Activated CD4-positive, alpha-beta T cell treated with anti-CD3 and anti-CD28 coated beads for 36 hours (primary cell): ENCODE data around the gene P2RX3. TPM values are rescaled to one million over a fixed set of nuclear protein-coding genes. Genes with fewer than 3 reads are reported as not detected.
"Not testable (repeated sequence)": the region's sequence is repeated elsewhere in the genome, so short reads cannot be mapped to it uniquely, and the experiment has no call there.

Experiments used
- ATAC-seq: fragments of 200-7000 bp; cut with Tn5 transposase; one replicate; pipeline ENCODE4 v1.10.0; 2021; ENCODE audit warnings: mild to moderate bottlenecking, moderate library complexity
- CTCF ChIA-PET: fragments of 350-600 bp; sonication (Branson Sonifier 250); formaldehyde crosslinking; loops from one replicate; lab custom pipeline; 2021; ENCODE audit warnings: antibody characterized with exemption; lab: Charles Lee
- POLR2A ChIA-PET: fragments of 350-600 bp; sonication (Branson Sonifier 250); formaldehyde crosslinking; loops from one replicate; lab custom pipeline; 2021; ENCODE audit warnings: antibody characterized with exemption, inconsistent platforms; lab: Charles Lee
- DNase-seq: peaks from one replicate; pipeline ENCODE4 v3.0.0-alpha.2; 2020
- H3K27ac Mint-ChIP-seq: one replicate; pipeline ENCODE4 v1.8.0; 2021; ENCODE audit warnings: mixed read lengths
- H3K27me3 Mint-ChIP-seq: one replicate; pipeline ENCODE4 v1.8.0; 2021; ENCODE audit warnings: mixed read lengths
- H3K36me3 Mint-ChIP-seq: one replicate; pipeline ENCODE4 v1.8.0; 2021; ENCODE audit warnings: low read depth, mixed read lengths
- H3K4me1 Mint-ChIP-seq: one replicate; pipeline ENCODE4 v1.8.0; 2021; ENCODE audit warnings: mixed read lengths
- H3K4me3 Mint-ChIP-seq: one replicate; pipeline ENCODE4 v1.8.0; 2021; ENCODE audit warnings: mild to moderate bottlenecking, moderate library complexity, mixed read lengths
- H3K9me3 Mint-ChIP-seq: one replicate; pipeline ENCODE4 v1.8.0; 2021; ENCODE audit warnings: low read depth, mixed read lengths
- intact Hi-C, 2 experiments: fragments of 100-400 bp; cut with DNase I in 1 of 2; cut with micrococcal nuclease in 1 of 2; formaldehyde crosslinking; loops; one replicate each; pipeline versions ENCODE4 v1.14.2 to v1.15.1; 2022 to 2024; cut with DNase I, micrococcal nuclease
- total RNA-seq, 2 experiments: library from RNA; stranded (reverse); gene quantifications; one replicate each; pipeline ENCODE4 v1.2.3, GENCODE V29; 2021

P2RX3 gene
- total RNA-seq, result not detected

DNA sequence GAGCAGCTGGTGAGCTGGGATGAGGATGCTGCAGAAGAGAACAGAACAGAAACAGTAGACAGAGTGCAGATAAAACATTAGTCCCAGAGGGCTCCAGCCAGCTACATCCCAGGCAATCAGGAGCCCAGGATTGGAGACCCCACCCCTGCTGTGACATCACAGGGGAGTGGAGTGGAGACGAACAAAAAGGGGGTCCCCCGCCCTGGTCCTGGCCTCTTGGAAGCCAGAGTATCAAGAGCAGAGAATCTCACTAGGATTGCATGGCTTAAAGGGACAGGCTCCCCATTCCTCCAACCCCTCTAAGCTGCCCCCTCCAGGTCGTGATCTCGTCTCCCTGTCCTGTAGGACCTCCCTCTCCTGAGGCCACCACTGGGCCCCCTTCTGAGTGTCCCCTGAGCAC lies at the start of gene P2RX3:
TSS of gene P2RX3 (plus strand) at position 211 of the 400 bp plus-strand sequence. CDS start 199 bp downstream, outside the sequence.
- H3K27ac Mint-ChIP-seq, result no peak within 1 kb of the TSS
- no peaks in the 10 kb centered on the region for H3K27me3 Mint-ChIP-seq
- peaks cover 19% of the 10 kb centered on the region for H3K36me3 Mint-ChIP-seq
- POLR2A ChIA-PET, result interaction anchor here (1.4 kb wide), 1 partner anchor 14 kb away, joined by 4 read pairs; no protein-coding TSS in a partner anchor
- CTCF ChIA-PET, result interaction anchor here (0.8 to 3.2 kb wide), 7 partner anchors 8 to 156 kb away, joined by 3 to 12 read pairs (median 4); no protein-coding TSS in a partner anchor
- peaks cover 28% of the 10 kb centered on the region for H3K4me1 Mint-ChIP-seq
- intact Hi-C loops, result loop anchor here in 1 of 2 experiments (5.0 to 10.0 kb wide), 3 partner anchors 329 to 1237 kb away; partner anchors contain the start of genes LPXN, SELENOH, ZDHHC5 and ZFP91
- ATAC-seq (no peak), DNase-seq (no peak)
- no peaks in the 10 kb centered on the region for H3K9me3 Mint-ChIP-seq
- H3K4me3 Mint-ChIP-seq, result no peak within 1 kb of the TSS

DNA sequence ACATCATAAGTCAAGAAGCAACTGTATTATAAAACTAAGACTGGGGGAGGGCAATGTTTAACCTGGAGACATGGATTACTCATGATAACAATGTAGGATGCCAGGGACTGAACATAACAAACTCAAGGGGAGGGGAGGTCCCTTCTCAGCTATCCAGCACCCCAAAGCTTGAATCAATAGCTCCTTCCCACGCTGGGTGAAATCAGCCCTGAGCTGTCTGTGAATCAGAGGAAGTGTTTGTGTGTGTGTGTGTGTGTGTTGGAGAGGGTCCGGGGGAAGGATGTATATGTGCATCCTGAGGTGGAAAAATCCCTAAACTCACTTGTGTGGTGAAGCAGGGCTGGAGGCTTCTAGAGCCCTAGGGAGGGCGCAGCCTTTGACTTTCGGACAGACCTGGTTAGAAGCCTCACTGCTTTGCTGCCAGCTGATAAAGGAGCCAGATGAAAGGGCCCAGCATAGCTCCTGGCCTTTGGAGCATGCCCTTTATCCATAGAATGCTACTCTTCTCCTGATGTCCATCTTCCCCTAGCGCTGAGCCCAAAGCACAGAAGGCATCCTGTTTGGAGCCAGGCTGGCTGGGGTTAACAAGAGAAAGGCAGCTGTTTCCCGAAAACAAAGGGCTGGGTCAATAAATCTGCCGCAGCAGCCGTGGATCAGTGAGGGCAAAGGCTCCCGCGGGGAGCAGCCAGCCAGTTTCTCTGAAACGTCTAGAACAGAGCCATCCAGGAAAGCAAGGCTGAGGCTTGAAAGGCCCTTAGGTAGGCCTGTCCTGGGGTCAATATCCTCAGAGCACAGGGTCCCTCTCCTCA lies 49.2 kb upstream of the P2RX3 start:
- intact Hi-C loops, result loop anchor here in 1 of 2 experiments (10.0 kb wide), 1 partner anchor 56 kb away; no protein-coding TSS in a partner anchor
- Mint-ChIP-seq H3K4me1 (no peaks in the 10 kb centered on the region), H3K36me3 (no peaks in the 10 kb centered on the region), H3K27ac (no peak overlapping the region), H3K4me3 (no peak overlapping the region), H3K9me3 (no peaks in the 10 kb centered on the region), H3K27me3 (peaks cover 16% of the 10 kb centered on the region)
- DNase-seq, result peak; percentile 29
- peak; percentile 82 for ATAC-seq
- POLR2A ChIA-PET, result no interaction called here
- CTCF ChIA-PET, result no interaction called here

DNA sequence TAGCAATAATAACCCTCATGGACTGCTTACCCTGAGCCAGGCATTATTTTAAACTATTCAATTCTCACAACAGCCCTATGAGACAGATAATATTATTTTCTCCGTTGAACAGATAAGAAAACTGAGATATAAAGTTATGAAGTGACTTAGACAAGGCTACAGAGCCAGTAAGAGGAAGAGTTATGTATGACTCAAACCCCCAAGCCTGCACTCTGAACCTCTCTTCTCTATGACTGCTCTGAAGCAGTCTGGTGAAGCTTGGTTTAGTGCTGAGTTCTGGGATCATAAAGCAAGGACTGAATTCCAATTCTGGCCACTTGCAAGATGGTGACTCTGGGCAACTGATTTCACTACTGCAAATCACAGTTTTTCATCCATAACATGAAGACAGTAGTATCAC lies 47.9 kb upstream of the P2RX3 start:
- intact Hi-C loops, result no loop called here
- Mint-ChIP-seq H3K4me3 (no peak overlapping the region), H3K9me3 (no peaks in the 10 kb centered on the region), H3K4me1 (no peaks in the 10 kb centered on the region), H3K27ac (no peak overlapping the region), H3K36me3 (no peaks in the 10 kb centered on the region), H3K27me3 (peaks cover 16% of the 10 kb centered on the region)
- ATAC-seq, result peak; percentile 53
- ChIA-PET POLR2A (no interaction called here), CTCF (no interaction called here)
- DNase-seq, result no peak

DNA sequence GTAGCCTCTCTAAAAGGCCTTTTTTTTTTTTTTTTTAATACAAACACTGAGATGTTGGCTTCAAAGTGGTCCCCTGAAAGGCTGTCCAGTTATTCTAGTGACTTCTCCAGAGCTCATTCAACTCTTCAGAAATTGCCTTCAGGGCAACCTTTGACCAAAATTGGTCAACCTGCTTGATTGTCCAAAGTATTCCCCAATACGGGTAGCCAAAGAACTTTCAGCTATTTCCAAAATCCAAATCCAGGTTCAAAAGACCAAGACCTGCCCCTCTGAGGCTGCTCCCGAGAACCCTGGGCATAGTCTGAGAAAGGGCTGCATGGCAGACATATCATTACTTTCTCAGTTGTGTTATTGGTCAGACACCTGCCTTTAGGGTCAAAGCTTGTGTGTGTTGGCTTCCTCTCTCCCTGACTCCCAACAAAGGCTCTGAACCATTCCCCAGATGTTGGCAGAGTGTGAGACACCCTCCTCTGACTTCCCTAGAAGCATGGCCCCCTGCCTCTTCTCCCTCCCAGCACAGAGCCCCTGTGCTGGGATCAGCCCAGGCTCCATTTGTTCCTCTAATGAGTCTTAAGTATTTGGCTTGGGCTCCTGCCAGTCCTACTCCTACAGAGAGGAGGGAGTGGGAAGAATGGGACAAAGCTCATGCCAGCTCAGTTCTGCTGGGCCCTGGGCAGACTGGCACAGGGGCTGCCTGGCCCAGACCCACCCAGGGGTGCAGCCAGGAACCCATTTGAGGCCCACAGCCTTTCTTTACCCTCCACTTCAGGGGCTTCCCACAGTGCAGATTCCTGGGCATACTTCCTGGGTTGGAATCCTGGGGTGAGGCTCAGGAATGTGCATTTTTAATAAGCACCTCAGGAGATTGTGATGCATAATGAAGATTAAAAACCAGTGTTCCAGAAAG lies 43.7 kb upstream of the P2RX3 start:
- ATAC-seq (no peak), DNase-seq (no peak)
- Mint-ChIP-seq H3K27me3 (peaks cover 7% of the 10 kb centered on the region), H3K27ac (no peak overlapping the region), H3K36me3 (peaks cover 18% of the 10 kb centered on the region), H3K4me3 (no peak overlapping the region), H3K9me3 (no peaks in the 10 kb centered on the region), H3K4me1 (no peaks in the 10 kb centered on the region)
- intact Hi-C loops, result no loop called here
- ChIA-PET POLR2A (no interaction called here), CTCF (interaction anchor here (1.0 kb wide), 1 partner anchor 45 kb away, joined by 5 read pairs; no protein-coding TSS in a partner anchor)

DNA sequence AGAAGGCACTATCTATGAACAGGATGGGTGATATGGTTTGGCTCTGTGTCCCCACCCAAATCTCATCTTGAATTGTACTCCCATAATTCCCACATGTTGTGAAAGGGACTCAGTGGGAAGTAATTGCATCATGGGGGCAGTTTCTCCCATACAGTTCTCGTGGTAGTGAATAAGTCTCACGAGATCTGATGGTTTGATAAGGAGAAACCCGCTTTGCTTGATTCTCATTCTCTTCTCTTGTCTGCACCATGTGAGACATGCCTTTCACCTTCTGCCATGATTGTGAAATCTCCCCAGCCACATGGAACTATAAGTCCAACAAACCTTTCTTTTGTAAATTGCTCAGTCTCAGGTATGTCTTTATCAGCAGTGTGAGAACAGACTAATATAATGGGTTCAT lies 41.9 kb upstream of the P2RX3 start:
- DNase-seq, POLR2A ChIA-PET, H3K4me3 Mint-ChIP-seq, ATAC-seq, H3K9me3 Mint-ChIP-seq, H3K27me3 Mint-ChIP-seq, H3K4me1 Mint-ChIP-seq, CTCF ChIA-PET, intact Hi-C loops, H3K27ac Mint-ChIP-seq: not testable (repeated sequence)
- peaks cover 35% of the 10 kb centered on the region for H3K36me3 Mint-ChIP-seq

DNA sequence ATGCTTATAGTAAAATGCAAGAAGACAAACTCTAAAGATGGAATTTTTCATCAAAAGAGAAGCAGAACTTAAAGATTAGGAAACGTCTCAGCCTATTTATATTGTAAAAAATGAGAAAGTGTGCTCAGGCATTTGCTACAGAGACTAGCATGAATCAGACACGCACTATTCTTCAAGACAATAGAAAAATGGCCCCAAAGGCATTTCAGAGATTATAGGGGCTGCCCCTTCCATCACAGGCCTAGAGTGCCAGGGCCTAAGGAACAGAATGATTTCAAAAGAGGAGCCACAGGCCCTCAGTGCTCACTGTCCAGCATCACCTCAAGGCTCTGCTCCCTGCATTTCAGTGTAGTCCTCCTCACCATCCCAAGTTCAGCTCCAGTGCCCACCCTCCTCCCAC lies 40.9 kb upstream of the P2RX3 start:
- Mint-ChIP-seq H3K4me1 (no peaks in the 10 kb centered on the region), H3K9me3 (no peaks in the 10 kb centered on the region), H3K4me3 (no peak overlapping the region), H3K27me3 (no peaks in the 10 kb centered on the region), H3K27ac (no peak overlapping the region), H3K36me3 (peaks cover 46% of the 10 kb centered on the region)
- no peak for ATAC-seq
- intact Hi-C loops, result no loop called here
- no peak for DNase-seq
- CTCF ChIA-PET, result no interaction called here
- POLR2A ChIA-PET, result no interaction called here

DNA sequence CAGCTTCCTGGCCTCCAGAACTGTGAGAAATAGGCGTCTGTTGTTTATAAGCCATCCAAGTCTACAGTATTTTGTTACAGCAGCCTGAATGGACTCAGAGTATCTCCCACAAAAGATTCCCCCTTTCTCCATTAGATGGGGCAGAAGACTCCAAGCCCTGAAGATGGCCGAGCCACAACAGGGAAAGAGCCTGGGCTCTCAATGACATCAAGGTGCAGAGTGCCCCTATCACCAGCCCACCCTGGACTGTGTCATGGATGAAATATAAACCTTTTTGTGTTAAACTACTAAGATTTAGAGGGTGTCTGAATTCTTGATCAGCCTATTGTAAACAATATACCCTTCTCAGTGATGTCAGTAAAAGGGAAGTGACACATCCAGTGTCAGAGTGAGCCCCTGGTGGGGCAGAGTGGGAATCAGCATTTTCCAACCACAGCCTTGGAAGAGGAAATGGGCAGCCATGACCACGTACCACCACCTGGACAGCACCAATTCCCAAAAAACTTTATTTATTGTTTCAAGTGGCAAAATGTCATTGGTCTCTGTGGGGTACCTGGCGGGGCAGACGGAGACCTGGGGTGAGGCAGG lies 38.9 kb upstream of the P2RX3 start:
- Mint-ChIP-seq H3K27me3 (no peaks in the 10 kb centered on the region), H3K36me3 (peaks cover 53% of the 10 kb centered on the region), H3K9me3 (no peaks in the 10 kb centered on the region), H3K4me1 (no peaks in the 10 kb centered on the region), H3K4me3 (no peak overlapping the region), H3K27ac (no peak overlapping the region)
- intact Hi-C loops, result no loop called here
- no peak for DNase-seq
- POLR2A ChIA-PET, result no interaction called here
- no peak for ATAC-seq
- CTCF ChIA-PET, result no interaction called here

DNA sequence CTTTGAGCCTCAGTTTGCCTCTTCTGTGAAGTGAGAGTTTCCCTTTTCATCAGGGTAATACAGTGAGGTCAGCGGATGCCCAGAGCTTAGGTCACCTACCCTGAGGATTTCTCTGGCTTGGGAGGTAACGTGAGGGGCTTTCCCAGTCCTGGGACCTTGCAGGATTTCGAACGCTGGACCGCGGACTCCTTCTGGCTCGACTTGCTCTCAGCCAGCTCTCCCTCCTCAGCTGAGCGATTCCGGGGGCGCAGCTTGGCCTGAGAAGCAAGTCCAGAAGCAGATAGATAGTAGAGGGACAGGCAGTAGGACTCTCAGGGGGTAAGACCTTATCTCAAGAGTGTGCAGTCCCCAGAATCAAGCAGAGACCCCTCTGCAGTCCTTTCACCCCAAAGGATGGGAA lies 37.4 kb upstream of the P2RX3 start:
- Mint-ChIP-seq H3K4me1 (no peaks in the 10 kb centered on the region), H3K27ac (no peak overlapping the region), H3K9me3 (no peaks in the 10 kb centered on the region), H3K27me3 (no peaks in the 10 kb centered on the region), H3K36me3 (peaks cover 53% of the 10 kb centered on the region), H3K4me3 (no peak overlapping the region)
- intact Hi-C loops, result no loop called here
- ChIA-PET POLR2A (no interaction called here), CTCF (no interaction called here)
- ATAC-seq (no peak), DNase-seq (no peak)

DNA sequence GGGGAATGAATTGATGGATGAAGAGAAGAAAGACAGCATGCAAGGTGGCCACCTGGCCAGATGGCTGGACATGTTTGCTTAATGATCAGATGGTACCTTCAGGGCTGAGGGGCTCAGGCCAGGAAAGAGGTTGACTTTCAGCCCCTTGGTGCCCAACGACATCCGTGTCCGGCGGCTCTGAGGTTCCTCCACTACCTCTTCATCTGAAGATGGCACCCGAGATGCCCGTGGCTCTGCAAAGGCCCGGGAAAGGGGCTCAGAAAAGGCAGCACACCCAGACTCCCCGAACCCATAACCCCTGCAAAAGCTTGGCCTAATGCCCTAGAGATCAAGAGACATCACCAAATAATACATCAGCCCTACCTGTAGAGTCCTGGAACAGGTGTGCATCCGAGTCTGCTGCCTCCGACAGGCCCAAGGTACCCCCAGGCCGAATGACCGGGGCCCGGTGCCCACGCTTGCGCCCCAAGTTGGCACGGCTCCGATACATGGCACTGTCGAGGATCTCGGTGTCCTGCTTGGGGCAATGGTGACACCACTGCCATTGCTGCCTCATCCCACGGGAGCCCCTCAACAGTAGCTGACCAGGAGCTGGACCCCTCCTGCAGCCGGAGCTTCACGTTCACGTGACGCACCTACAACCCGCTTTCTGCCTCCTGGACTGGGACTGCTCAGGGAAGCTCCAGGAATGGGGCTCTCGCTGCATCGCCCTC lies 36.3 kb upstream of the P2RX3 start:
- no peak for ATAC-seq
- intact Hi-C loops, result no loop called here
- no peaks in the 10 kb centered on the region for H3K27me3 Mint-ChIP-seq
- no peaks in the 10 kb centered on the region for H3K4me1 Mint-ChIP-seq
- no peak overlapping the region for H3K4me3 Mint-ChIP-seq
- no peak overlapping the region for H3K27ac Mint-ChIP-seq
- no peak for DNase-seq
- no peaks in the 10 kb centered on the region for H3K9me3 Mint-ChIP-seq
- ChIA-PET POLR2A (no interaction called here), CTCF (no interaction called here)
- peaks cover 53% of the 10 kb centered on the region for H3K36me3 Mint-ChIP-seq

DNA sequence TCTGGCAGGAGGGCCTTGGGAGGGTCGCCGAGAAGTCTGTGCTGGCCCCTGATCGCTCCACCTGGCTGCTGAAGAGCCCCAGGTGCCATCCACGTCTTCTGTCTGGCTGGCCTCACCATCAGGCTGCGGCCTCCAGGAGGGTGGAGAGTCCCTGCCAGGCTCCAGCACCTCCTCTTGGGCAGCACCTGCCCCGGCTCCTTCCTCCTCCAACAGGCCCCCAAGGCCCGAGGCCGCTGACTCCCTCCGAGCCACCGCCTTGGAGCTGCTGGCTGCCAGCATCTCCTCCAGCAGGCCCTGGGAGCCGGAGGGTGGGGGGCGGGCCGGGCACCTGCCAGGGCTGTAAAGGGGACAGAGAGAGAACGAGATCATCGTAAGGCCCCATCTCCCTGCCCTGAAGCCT lies 35.7 kb upstream of the P2RX3 start:
- H3K27ac Mint-ChIP-seq, result no peak overlapping the region
- intact Hi-C loops, result no loop called here
- peaks cover 53% of the 10 kb centered on the region for H3K36me3 Mint-ChIP-seq
- no peaks in the 10 kb centered on the region for H3K27me3 Mint-ChIP-seq
- ChIA-PET POLR2A (no interaction called here), CTCF (no interaction called here)
- no peaks in the 10 kb centered on the region for H3K4me1 Mint-ChIP-seq
- ATAC-seq (no peak), DNase-seq (no peak)
- no peaks in the 10 kb centered on the region for H3K9me3 Mint-ChIP-seq
- no peak overlapping the region for H3K4me3 Mint-ChIP-seq
